Left ventricle myocardium inferior (tissue), 1 donor: ENCODE measurements around the gene ARRDC5. TPM values are rescaled to one million over a fixed set of nuclear protein-coding genes. Genes with fewer than 3 reads are reported as not detected.
"Not testable (repeated sequence)": the region's sequence is repeated elsewhere in the genome, so short reads cannot be mapped to it uniquely, and the experiment has no call there.

Source experiments
- DNase-seq: peaks from one replicate; pipeline ENCODE4 v3.0.0-alpha.2; 2020
- H3K27ac ChIP-seq: fragments of 200-600 bp; replicated peaks from 2 replicates; pipeline ENCODE4 v1.8.0; 2021
- H3K27me3 ChIP-seq: fragments of 200-600 bp; 2 replicates; pipeline ENCODE4 v1.8.0; 2021; ENCODE audit warnings: low read depth
- H3K36me3 ChIP-seq: fragments of 200-600 bp; 2 replicates; pipeline ENCODE4 v1.8.0; 2021
- H3K4me1 ChIP-seq: fragments of 200-600 bp; 2 replicates; pipeline ENCODE4 v1.8.0; 2021
- H3K4me3 ChIP-seq: fragments of 200-600 bp; 2 replicates; pipeline ENCODE4 v1.8.0; 2021; ENCODE audit warnings: mild to moderate bottlenecking, moderate library complexity
- H3K9me3 ChIP-seq: fragments of 200-600 bp; replicated peaks from 2 replicates; pipeline ENCODE4 v1.8.0; 2021
- intact Hi-C: fragments of 100-400 bp; cut with micrococcal nuclease; formaldehyde crosslinking; loops from one replicate; pipeline ENCODE4 v1.11.0; 2022
- total RNA-seq: library from RNA; stranded (reverse); fragmentation: NEBNext Ultra II Directional; extraction: Animal tissue kit (Norgen Biotek cat#: 25700); gene quantifications from one replicate; pipeline ENCODE4 v1.2.1, GENCODE V29; 2021
- TF ChIP-seq, protein P1 (sequence below): fragments of 200-600 bp; IDR thresholded peaks from 2 replicates; pipeline ENCODE4 v1.8.0; 2021; ENCODE audit warnings: antibody characterized with exemption, mild to moderate bottlenecking, borderline replicate concordance
- donor health status: DM: no; HTN: yes; CAD: no; lungs with severe emphysema.

Gene ARRDC5
- total RNA-seq, 1 donor from 2014 or later = not detected

DNA sequence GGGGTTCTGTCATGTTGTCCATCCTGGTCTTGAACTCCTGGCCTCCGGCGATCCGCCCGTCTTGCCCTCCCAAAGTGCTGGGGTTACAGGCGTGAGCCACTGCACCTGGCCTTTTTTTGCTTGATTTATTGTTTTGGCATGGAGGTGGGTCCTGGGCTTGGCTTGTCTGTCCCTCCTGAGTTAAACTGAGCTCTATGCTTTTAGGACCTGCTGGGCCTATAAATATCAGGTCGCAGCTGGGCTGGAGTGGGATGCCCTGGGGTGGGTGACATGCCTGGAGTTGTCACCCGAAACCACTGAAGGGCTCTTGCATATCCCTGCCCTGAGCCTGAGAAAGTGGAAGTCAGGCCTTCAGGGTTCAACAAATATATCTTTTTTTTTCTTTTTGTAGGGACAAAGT lies 5.5 kb downstream of the ARRDC5 start:
- Histone ChIP-seq H3K9me3 (no peaks in the 10 kb centered on the region), H3K27me3 (no peaks in the 10 kb centered on the region), H3K36me3 (no peaks in the 10 kb centered on the region), H3K27ac (no peak overlapping the region), H3K4me1 (peaks cover 9% of the 10 kb centered on the region), H3K4me3 (no peak overlapping the region)
- DNase-seq = no peak
- intact Hi-C loops = no loop called here
- TF ChIP-seq, protein P1, sequence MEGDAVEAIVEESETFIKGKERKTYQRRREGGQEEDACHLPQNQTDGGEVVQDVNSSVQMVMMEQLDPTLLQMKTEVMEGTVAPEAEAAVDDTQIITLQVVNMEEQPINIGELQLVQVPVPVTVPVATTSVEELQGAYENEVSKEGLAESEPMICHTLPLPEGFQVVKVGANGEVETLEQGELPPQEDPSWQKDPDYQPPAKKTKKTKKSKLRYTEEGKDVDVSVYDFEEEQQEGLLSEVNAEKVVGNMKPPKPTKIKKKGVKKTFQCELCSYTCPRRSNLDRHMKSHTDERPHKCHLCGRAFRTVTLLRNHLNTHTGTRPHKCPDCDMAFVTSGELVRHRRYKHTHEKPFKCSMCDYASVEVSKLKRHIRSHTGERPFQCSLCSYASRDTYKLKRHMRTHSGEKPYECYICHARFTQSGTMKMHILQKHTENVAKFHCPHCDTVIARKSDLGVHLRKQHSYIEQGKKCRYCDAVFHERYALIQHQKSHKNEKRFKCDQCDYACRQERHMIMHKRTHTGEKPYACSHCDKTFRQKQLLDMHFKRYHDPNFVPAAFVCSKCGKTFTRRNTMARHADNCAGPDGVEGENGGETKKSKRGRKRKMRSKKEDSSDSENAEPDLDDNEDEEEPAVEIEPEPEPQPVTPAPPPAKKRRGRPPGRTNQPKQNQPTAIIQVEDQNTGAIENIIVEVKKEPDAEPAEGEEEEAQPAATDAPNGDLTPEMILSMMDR = no peak

DNA sequence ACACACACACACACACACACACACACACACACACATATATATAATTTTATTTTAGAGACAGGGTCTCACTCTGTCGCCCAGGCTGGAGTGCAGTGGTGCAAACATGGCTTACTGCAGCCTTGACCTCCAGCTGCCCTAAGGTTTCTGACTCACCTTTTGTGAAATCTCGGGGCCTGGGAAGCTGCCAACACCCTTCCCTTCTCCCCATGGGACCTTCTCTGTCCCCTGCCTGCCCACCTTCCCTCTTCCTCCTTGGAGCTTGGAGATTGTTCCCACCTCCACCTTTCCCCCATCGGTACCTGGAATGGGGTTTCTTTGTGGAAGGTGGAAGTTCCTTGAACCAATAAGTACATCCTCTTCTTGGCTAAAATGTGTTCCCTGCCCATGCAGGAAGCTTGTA lies 6.3 kb downstream of the ARRDC5 start:
- no peak for DNase-seq
- Histone ChIP-seq H3K4me3 (no peak overlapping the region), H3K27ac (no peak overlapping the region), H3K9me3 (no peaks in the 10 kb centered on the region), H3K4me1 (peaks cover 10% of the 10 kb centered on the region), H3K27me3 (peaks cover 3% of the 10 kb centered on the region), H3K36me3 (no peaks in the 10 kb centered on the region)
- intact Hi-C loops = no loop called here
- TF ChIP-seq, protein P1 = no peak

DNA sequence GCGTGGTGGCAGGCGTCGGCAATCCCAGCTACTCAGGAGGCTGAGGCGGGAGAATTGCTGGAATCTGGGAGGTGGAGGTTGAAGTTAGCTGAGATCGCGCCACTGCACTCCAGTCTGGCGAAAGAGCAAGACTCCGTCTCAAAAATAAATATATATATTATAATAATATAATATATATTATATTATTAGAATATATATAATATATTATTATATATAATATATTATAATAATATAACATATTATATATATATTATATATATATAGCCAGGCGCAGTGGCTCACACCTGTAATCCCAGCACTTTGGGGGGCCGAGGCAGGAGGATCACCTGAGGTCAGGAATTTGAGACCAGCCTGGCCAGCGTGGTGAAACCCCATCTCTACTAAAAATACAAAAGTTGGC lies 9.7 kb downstream of the ARRDC5 start:
- H3K36me3 ChIP-seq, H3K4me3 ChIP-seq, H3K27ac ChIP-seq, DNase-seq, intact Hi-C loops, H3K9me3 ChIP-seq: not testable (repeated sequence)
- Histone ChIP-seq H3K4me1 (peaks cover 18% of the 10 kb centered on the region), H3K27me3 (peaks cover 20% of the 10 kb centered on the region)

DNA sequence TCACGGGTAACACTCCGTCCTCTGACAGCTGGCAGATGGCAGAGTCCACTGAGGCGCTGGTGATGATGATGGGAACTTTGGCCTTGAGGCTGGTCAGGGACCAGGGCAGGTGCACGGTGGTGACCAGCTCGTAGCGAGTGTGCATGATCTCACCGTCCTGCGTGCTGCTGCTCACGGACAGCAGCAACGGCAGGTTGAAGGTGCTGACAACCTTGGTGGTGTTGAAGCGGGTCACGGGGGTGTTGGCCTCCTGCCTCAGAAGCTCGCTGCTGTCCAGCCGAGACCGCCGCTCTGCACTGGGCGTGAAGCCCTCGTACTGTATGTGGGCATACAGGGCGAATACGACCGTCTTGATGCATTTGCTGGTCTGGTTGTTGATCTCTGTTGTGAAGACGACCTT lies 11.6 kb downstream of the ARRDC5 start:
- no peak overlapping the region for H3K27ac ChIP-seq
- H3K27me3 ChIP-seq = peaks cover 20% of the 10 kb centered on the region
- intact Hi-C loops = no loop called here
- H3K4me3 ChIP-seq = no peak overlapping the region
- H3K36me3 ChIP-seq = no peaks in the 10 kb centered on the region
- H3K9me3 ChIP-seq = no peaks in the 10 kb centered on the region
- TF ChIP-seq, protein P1 = no peak
- DNase-seq = peak; percentile 58
- H3K4me1 ChIP-seq = peaks cover 18% of the 10 kb centered on the region

DNA sequence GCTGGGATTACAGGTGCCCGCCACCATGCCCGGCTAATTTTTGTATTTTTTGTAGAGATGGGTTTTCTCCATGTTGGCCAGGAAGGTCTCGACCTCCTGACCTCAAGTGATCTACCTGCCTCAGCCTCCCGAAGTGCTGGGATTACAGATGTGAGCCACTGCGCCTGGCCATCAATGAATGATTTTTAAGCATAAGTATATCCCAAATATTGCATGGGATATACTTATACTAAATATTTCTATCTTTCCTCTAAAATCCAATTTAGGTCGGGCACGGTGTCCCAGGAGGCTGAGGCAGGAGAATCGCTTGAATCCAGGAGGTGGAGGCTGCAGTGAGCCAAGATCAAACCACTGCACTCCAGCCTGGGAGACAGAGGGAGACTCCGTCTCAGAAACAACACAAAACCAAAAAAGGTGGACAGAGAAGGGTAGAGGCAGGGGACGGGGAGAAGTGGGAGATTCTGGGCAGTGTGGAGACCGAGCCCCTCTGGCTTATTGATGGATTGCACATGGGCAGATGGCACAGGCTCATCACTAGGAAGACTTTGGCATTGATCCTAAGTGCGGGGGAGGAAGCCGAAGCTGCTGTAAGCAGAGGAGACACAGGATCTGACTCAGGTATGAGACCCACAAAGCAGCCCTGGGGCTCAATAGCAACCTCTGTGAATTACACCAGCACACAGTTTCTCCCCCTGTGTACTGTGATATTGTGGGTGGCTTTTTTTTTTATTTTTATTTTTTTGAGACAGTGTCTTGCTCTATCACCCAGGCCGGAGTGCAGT lies 13.5 kb downstream of the ARRDC5 start:
- TF ChIP-seq, protein P1 = no peak
- intact Hi-C loops = no loop called here
- peaks cover 20% of the 10 kb centered on the region for H3K27me3 ChIP-seq

DNA sequence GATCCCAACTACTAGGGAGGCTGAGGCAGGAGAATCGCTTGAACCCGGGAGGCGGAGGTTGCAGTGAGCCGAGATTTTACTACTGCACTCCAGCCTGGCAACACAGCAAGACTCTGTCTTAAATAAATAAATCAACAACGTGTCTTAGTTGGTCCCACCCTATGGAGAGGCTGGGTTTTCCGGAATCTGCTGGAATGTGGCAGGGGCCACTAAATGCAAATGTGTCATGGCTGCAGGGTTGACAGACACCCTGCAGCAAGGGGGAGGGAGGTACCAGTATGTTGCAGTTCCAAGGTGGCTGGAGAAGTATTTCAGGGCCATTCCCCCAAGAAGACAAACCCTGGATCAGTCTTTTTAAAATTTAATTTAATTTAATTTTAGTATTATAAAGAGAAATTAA lies 14.9 kb downstream of the ARRDC5 start:
- H3K27ac ChIP-seq, DNase-seq: not testable (repeated sequence)

More for the DNA sequence above, 13.5 kb downstream of the ARRDC5 start:
- peaks cover 9% of the 10 kb centered on the region for H3K4me1 ChIP-seq
- H3K9me3 ChIP-seq = no peaks in the 10 kb centered on the region
- DNase-seq = no peak
- H3K27ac ChIP-seq = no peak overlapping the region
- H3K4me3 ChIP-seq = no peak overlapping the region
- no peaks in the 10 kb centered on the region for H3K36me3 ChIP-seq

DNA sequence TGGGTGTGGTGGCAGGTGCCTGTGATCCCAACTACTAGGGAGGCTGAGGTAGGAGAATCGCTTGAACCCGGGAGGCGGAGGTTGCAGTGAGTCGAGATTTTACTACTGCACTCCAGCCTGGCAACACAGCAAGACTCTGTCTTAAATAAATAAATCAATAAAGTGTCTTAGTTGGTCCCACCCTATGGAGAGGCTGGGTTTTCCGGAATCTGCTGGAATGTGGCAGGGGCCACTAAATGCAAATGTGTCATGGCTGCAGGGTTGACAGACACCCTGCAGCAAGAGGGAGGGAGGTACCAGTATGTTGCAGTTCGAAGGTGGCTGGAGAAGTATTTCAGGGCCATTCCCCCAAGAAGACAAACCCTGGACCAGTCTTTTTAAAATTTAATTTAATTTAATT lies 17.7 kb downstream of the ARRDC5 start:
- H3K27ac ChIP-seq, H3K36me3 ChIP-seq, H3K4me1 ChIP-seq, H3K9me3 ChIP-seq, intact Hi-C loops, DNase-seq, H3K27me3 ChIP-seq, H3K4me3 ChIP-seq: not testable (repeated sequence)

More for the DNA sequence above, 14.9 kb downstream of the ARRDC5 start:
- H3K4me1 ChIP-seq, intact Hi-C loops, H3K4me3 ChIP-seq, H3K36me3 ChIP-seq, H3K9me3 ChIP-seq: not testable (repeated sequence)
- peaks cover 20% of the 10 kb centered on the region for H3K27me3 ChIP-seq

DNA sequence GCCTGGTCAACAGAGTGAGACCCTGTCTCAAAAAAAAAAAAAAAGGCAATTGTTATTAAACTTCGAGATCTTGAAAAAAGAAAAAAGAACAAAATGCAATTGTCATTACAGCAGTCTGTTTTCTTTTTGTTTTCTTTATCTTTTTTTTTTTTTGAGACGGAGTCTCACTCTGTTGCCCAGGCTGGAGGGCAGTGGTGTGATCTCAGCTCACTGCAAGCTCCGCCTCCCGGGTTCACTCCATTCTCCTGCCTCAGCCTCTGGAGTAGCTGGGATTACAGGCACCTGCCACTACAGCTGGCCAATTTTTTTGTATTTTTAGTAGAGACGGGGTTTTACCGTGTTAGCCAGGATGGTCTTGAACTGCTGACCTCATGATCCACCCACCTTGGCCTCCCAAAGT lies 19.8 kb downstream of the ARRDC5 start:
- H3K27ac ChIP-seq, intact Hi-C loops, DNase-seq, H3K9me3 ChIP-seq, H3K4me1 ChIP-seq, H3K36me3 ChIP-seq, H3K4me3 ChIP-seq: not testable (repeated sequence)
- peaks cover 12% of the 10 kb centered on the region for H3K27me3 ChIP-seq
